Stimulated activated naive CD8-positive, alpha-beta T cell treated with anti-CD3 and anti-CD28 coated beads, Interleukin-15, Interleukin-2, amounts not matched to agents 100 U/mL and 50 U/mL, for 24 hours (primary cell): ENCODE data around the gene PRPF38A.
"Not testable (repeated sequence)": the region's sequence is repeated elsewhere in the genome, so short reads cannot be mapped to it uniquely, and the experiment has no call there.

Experiments
- ATAC-seq: fragments of 150-1000 bp; cut with Tn5 transposase; one replicate; pipeline ENCODE4 v1.10.0; 2021
- DNase-seq: peaks from one replicate; pipeline ENCODE4 v3.0.0; 2021

PRPF38A gene, protein sequence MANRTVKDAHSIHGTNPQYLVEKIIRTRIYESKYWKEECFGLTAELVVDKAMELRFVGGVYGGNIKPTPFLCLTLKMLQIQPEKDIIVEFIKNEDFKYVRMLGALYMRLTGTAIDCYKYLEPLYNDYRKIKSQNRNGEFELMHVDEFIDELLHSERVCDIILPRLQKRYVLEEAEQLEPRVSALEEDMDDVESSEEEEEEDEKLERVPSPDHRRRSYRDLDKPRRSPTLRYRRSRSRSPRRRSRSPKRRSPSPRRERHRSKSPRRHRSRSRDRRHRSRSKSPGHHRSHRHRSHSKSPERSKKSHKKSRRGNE

DNA sequence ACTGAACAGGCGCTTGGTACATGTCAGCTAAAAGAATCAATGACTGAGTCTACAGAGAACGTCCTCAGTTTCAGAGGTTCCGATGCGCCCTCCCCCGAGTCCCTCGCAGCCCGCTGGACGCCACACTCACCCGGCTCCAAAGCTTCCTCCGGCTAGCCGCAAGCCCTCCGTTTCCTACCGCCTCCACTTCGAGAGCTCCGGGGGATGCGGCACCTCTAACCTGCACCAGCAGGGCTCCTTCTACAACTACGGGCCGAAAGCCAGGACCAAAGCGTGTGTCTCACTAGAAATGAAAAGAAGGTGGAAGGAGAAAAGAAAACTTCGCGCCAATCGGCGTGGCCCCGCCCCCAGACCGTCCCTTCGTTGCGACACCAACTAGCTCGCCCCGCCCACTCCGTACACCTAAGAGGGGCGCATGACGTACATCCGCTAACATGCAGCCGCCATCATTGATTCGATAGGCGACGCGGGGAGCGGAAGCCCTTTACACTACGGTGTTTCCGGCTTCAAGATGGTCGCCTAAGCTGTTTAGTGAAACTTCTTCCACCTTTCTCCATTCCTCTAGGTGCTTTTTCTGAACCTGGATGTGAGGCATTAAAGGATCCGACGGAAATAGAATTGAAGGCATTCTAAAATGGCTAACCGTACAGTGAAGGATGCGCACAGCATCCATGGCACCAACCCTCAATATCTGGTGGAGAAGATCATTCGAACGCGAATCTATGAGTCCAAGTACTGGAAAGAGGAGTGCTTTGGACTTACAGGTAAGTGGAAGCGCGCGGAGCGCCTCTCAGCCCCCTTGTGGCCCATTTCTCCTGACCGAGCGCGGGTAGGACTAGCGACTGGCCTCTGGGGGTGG lies at the start of gene PRPF38A, which contains the start of gene ORC1:
Gene PRPF38A, plus strand, starts transcription at position 487 of the 859 bp plus-strand sequence. Its CDS starts 148 bp downstream, at position 635.
Gene ORC1, minus strand, starts transcription at position 308 of the 859 bp plus-strand sequence. CDS start 2,200 bp downstream, outside the sequence.
- ATAC-seq (peak; percentile 94), DNase-seq (peak; percentile 99)

DNA sequence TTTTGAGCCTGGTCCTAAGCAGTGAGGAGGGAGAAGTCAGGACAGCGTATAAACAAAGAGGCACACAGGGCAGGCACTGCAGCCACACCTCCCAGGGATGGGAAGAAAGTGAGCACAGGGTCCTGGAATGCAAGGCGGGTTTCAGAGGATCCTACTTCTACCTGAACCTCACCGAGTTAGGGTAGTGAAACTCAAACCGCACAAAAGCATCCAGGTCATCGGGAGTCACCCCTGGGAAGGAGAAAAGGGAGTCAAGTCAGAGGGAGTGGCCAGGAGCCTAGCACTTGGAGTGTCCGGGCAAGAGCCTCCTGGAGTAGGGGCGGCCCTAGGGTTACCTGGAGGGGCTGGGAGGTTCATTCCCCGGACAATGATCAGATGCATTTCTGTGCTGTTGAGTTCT lies 49.0 kb upstream of the PRPF38A start:
- DNase-seq (no peak), ATAC-seq (no peak)

DNA sequence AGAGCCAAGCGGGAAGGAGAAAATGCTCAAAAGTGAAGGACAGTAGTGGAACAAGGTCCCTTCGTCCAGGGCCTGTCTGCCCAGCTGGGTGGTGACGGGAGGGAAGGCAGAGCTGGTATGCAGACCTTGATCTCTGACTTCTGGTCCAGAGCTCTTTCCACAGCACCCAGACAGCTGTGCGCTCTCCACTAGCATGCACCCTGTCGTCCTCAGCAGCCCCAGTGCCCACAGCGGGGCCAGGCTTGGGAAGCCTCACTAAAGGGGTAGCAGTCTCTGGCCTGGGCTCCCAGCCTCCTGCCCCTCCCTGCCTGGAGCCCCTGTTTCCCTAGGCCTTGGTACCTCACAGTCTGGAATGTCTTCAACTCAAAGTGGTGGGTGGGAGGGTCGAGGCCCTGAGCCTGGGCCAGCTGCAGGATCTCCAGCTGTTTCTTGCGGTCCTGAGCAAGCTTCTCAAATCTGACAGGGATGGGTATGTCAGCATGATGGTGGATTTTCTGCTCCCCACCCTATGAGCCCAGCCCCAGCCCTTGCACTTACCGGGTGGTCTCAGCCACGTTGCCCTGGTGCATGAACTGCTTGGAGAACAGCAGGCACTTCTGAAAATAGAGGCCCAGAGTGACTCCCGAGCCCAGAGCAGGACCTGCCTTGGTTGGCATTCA lies 48.4 kb upstream of the PRPF38A start:
- DNase-seq (no peak), ATAC-seq (no peak)

DNA sequence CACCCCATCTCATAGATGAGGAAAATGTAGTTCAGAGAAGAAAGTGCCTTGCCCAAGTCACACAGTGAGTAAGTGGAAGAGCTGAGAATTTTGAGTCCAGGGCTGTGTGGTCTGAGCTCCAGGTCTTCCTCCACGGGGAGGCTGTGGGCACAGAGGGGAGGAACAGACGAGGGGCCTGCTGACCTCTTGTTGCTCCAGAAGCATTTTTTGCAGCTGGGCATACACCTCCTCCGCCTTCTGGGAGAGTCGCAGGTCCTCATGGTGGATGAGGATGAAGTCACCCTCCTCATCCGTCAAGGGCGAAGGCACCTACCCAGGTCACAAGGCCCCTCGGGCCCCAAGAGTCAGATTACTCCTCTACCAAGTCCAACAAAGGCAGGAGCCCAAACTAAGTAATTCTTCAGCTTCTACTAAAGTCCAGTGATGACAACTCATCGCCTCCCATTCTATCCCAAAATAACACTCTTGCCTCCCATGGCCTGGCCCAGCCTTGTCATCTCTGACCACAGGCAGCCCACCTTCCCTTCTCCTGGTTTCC lies 47.5 kb upstream of the PRPF38A start:
- no peak for DNase-seq
- no peak for ATAC-seq

DNA sequence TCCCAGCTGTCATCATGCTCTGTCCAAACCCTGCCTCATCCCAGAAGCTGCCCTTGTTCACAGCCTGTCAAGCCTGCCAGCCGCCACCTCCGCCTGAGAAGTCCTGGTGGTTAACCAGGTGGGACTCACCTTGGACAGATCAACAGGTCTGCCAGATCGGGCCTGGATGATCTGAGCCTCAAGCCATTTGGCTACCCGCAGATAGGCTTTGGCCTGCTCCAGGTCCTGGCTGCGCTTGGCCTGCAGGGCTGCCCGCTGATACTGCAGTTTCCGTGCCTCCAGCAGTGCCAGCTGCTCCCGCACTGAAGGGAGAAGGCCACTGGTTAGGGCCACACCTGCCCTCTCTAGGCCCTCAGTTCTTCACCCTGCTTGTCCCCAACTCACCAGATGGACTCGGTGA lies 47.0 kb upstream of the PRPF38A start:
- DNase-seq (no peak), ATAC-seq (no peak)

DNA sequence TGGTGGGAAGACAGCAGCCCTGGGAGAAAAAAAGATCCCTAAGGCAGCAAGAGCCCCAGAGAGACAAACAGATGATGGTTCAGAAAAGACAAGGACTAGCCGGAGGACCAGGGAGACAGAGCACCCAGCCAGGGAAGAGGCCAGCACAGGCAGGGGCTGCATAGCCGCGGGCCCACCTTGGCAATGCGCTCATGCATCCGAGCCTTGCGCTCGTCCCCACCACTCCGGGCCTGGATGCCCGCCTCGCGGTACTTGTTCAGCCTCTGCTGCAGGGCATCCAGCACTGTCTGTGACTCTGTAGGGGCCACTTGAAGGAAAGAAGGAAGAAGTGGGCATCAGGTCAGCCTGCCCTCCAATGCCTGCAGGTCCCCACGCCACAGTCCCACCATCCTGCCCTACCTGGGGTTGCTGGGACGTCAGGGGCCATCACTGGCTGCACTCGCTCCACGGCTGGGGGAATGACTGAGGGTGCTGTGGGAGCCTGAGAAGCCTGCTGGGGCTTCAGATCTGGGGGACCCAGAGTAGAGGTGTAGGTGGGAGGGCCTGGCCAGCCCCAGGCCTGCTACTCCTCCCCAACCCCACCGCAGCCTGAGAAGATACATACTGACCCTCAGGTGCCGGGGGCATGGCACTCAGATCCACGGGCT lies 45.4 kb upstream of the PRPF38A start:
- no peak for ATAC-seq
- no peak for DNase-seq

DNA sequence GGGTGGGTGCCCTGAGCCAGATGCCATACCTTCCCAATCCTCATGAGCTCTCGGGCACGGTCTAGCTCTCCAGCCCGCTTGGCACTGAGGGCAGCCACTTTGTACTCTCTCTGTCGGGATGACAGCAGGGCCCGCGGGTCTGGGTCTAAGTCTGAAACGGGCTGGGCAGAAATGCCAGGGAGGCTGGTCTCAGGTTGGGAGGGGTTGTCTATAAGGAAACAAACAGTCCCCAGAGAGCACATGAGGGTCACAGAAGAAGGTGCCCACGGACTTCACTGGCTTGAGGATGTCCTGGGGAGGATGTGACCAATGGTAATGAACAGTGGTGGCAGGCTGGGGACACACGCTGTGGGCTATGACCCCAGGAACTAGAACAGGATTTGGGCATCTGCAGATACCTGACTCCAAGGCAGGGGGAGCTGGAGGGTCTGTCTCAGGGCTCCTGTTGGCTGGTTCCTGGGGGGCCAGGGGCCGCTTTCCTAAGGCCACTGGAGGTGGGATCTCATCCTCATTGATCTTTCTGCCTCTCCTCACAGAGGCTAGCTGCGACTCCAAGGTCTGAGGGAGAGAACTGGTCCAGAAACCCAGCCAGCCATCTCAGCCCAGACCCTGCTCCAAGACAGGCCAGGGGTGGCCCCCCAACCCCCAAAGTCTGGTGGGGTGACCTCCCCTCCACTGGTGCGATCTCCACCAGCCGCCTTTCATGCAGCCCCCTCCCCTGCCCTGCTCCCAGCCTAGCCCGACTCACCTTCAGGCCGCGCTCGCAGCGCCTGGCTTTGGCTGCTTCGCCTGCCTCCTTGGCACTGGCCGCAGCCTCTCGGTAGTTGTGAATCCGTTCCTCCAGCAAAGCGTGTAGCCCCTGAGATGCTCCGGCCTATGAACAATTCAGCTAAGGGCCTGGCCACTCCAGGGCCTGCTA lies 44.5 kb upstream of the PRPF38A start:
- DNase-seq, result no peak
- no peak for ATAC-seq

DNA sequence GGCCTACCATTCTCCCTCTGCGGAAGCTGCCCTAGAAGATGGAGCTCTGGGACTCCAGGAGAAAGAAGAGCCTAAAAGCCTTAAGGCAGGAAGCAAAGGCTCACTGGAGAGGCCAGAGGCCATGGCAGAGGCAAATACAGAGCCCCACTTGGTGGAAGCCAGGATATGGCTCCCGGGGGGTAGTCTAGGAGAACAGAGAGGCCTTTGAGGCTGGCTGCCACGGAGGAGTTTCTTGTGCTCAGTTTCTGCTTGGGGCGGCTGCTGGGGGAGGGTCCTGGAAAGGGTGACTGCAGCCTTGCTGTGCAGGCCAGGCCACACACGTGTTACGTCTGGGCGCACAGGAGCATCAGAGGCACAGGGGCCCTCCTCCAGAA lies 43.8 kb upstream of the PRPF38A start:
- ATAC-seq (no peak), DNase-seq (no peak)

DNA sequence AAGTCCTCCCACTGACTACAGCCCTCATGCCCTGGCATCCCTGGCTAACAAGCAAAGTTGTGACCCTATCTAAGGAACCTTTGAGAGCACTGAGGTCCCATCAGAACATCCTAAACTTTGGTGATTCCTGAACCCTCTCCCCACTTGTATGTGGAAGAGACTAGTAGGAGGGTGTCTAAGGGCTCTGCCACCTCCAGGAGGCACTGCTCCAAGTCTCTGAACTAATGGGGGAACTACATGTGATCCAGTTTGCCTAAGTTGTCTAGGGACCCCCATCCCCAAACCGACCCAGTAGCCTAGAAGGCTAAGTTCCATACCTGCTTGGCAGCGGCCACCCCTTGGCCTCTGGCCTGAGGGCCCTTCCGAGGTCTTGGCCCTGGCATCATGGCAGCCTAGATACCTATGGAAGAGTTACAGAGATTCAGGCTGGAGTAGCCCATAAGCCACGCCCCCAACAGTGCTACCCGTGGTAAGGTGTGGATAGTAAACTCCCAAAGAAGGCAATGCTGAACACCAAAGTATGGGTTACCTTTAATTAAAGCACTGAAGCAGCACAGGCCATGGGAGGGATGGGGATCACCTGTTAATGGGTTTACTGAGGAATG lies 40.1 kb upstream of the PRPF38A start:
- DNase-seq, result peak; percentile 13
- ATAC-seq, result no peak

DNA sequence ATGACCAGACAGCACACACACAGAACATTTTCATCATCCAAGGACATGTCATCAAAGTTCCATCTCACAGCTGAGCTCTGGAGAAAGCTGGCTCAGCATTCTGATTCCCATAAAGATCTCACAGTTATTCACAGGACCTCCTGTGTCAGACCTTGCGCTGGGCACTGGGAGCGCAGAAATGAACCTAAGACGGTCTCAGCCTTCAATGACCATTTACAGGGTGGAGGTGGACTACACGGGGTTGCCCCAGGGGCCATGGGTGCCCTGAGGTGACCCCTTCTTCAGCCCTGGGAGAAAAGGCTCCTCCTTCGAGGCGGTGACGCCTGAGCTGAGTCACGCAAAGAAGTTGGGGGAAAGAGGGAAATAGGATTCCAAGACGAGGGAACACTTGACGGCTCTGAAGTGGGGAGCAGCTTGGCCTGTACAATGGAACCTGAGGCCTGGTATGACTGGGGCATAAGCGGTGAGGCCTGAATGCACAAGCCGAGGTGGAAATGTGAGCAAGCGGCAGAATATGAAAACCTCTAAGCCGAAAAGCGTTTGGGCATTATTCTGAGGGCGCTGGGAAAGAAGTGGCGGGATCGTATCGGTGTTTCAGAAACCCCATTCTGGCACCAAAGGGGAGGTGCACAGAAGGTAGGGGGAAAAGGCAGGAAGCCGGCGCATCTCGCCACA lies 39.2 kb upstream of the PRPF38A start:
- peak; percentile 33 for DNase-seq
- ATAC-seq, result no peak

DNA sequence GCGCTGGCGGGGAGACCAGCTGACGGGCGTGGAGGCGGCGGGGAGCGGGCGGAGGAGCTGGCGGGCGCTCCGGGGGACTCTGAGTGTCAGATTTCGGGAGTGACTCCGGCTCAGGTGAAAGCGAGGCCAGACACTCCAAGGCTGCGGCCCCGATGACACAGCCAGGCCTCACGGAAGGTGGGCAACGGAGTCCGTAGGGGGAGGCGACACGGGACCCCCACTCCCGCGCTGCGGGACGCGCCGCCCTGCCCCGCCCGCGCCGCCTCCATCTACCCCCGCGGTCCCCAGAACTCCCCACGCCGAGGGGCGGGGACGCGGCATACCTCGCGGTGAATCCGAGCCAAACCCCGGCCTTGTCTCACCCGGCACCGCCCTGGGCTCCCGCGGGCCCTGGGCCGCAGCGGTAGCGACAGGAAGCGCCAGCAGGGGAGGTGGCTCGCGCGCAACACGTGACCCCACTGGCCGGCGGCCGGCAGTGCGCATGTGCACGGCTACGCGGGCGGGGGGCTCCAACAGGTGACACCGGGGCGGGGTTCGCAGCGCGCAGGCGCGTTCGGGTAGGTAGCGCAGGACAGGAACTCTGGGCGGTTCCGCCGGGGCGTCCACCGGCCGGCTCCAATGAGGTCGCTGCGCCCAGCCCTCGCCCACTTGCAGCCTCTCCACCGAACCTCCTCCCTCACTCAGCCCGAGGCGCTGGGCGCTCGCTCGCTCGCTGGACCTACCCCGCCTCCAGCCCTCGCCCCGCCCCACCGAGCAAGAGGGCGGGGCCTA lies 38.5 kb upstream of the PRPF38A start, which contains the start of gene CC2D1B:
Gene CC2D1B, minus strand, starts transcription at position 460 of the 771 bp plus-strand sequence. CDS start 1,585 bp downstream, outside the sequence.
- ATAC-seq (peak; percentile 97), DNase-seq (peak; percentile 100)

DNA sequence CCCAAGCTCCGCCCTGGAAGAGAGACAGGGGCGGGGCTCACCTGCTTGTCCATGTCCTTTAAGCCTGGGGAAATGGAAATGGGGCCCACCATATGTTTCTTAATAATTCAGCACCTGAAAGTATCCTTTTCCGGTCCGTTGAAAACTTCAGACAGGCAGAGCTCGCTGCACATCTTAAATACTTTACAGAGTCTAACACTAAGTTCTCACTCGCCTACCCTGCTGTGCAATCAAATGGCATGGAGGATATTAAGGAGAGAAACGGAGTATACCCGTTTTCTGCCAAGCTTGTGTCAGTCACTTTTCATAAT lies 37.9 kb upstream of the PRPF38A start:
- ATAC-seq, result no peak
- no peak for DNase-seq

DNA sequence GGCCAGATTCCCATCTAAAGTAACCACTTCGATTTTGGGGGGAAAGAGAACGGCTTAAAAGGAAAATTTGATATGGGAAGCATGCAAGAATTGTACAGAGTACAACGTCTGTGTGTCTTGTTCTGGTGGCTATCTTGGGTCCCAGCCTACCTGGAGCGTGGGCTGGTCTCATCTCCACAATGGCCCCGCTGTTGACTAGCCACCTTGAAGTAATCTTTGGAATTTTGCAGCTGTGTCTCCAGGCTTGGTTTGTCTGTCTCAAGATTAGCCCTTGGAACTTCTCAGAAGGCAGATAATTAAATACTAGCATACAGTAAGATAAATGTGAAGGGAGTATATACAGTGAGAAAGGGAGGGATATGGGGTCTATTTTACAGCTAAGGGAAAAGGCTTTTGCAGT lies 37.1 kb upstream of the PRPF38A start:
- DNase-seq (no peak), ATAC-seq (no peak)

DNA sequence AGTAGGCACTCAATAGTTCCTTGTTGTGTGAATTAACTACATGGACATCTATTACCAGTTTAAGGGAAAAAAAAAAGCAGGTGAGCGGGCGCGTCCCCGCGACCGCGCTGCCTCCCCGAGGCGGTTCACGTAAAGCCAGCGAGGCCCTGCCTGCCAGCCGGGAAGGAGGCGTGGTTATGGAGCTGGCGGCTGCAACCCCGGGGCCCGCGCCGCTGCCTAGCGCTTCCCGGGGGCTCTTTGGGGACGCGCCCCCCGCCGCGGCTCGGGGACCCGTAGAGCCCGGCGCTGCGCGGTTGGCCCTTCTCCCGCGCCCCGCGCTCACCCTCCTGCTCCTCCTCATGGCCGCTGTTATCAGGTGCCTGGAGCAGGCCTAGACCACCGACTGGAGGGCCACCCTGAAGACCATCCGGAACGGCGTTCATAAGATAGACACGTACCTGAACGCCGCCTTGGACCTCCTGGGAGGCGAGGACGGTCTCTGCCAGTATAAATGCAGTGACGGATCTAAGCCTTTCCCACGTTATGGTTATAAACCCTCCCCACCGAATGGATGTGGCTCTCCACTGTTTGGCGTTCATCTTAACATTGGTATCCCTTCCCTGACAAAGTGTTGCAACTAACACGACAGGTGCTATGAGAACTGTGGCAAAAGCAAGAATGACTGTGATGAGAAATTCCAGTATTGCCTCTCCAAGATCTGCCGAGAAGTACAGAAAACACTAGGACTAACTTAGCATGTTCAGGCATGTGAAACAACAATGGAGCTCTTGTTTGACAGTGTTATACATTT lies 35.8 kb upstream of the PRPF38A start:
- ATAC-seq (no peak), DNase-seq (peak; percentile 66)

DNA sequence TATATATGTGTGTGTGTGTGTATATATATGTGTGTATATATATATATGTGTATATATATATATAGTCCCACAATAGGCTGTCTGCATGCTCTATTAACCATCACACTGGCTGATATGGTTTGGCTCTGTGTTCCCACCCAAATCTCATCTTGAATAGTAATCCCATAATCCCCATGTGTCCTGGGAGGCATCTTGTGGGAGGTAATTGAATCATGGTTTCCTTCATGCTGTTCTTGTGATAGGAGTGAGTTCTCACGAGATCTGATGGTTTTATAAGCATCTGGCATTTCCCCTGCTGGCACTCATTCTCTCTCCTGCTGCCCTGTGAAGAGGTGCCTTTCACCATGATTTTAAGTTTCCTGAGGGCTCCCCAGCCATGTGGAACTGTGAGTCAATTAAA lies 34.6 kb upstream of the PRPF38A start:
- not testable (repeated sequence) for ATAC-seq, DNase-seq

DNA sequence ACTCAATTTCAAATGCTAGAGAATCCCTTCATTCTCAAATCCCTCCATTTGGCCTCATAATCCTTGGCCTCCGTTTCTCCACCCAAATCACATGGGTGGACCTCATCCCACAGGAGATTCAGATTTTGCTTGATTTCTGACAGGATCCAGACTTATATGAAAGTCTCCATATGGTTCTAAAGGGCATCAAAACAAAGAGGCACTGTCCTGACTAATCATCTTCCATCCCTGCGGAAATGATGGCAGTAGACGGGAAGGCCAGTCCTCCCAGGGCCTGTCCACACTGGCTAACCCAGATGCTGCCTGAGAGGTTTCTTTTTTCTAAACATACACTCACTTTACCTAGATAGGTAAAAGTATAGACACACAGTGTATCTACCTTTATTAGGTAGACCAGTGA lies 19.0 kb upstream of the PRPF38A start:
- DNase-seq (no peak), ATAC-seq (no peak)

DNA sequence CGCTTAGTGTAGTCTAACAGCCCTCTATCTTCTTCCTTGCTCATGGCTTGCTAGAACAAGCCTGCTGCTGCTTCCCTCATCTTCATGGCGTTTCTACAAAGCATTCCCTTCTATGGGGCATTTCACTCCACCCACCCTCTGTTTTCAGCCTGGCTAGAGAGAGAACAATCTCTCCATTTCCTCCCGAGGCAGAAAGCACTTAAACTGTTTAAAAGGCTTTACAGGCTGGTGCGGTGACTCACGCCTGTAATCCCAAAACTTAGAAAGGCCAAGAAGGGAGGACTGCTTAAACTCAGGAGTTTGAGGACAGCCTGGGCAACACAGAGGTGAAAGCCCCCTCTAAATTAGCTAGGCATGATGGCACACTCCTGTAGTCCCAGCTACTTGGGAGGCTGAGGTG lies 17.9 kb upstream of the PRPF38A start:
- no peak for ATAC-seq

DNA sequence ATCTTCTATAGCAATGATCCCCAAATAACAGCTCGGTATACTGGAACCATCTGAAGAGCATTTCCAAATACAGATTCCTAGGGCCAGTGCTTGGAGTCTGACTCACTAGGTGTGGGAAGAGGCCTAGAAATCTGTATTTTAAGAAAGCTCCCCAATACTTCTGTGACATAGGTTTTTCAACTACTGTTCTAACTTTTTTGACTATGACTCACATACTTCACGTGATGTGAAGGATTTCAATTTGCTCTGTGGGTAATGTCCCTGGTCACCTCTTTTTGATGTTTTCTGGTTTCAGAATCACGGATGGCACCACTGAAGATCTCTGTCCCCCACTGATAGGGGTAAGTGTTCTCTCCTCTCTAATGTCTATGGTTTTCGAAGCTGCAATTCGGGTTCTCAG lies 11.2 kb upstream of the PRPF38A start:
- no peak for DNase-seq
- no peak for ATAC-seq

More for the DNA sequence above, 17.9 kb upstream of the PRPF38A start:
- no peak for DNase-seq
